Fibroblast of lung (primary cell): ENCODE measurements around the gene SEMA3E. TPM values are rescaled to one million over a fixed set of nuclear protein-coding genes. Genes with fewer than 3 reads are reported as not detected.

Experiments
- DNase-seq, 2 donors: peaks; one replicate each; pipeline versions ENCODE4 v3.0.0 to v3.0.0-alpha.2; 2010; ENCODE audit warnings: low read depth in 2 of 2
- H2AFZ ChIP-seq: 2 replicates; pipeline ENCODE4 v1.5.1; 2012; ENCODE audit warnings: low read length, control low read depth, inconsistent platforms
- H3K27ac ChIP-seq: 2 replicates; pipeline ENCODE4 v1.5.1; 2011; ENCODE audit warnings: low read length, control low read depth; ENCODE audit not compliant: insufficient read depth
- H3K27me3 ChIP-seq: 2 replicates; pipeline ENCODE4 v1.5.1; 2011; ENCODE audit warnings: mild to moderate bottlenecking, low read length; ENCODE audit not compliant: control insufficient read depth, insufficient read depth
- H3K36me3 ChIP-seq: 2 replicates; pipeline ENCODE4 v1.5.1; 2011; ENCODE audit warnings: low read length; ENCODE audit not compliant: control insufficient read depth, insufficient read depth
- H3K4me1 ChIP-seq: 2 replicates; pipeline ENCODE4 v1.5.1; 2011; ENCODE audit warnings: low read length; ENCODE audit not compliant: control insufficient read depth, insufficient read depth; ENCODE audit errors: extremely low read depth
- H3K4me2 ChIP-seq: 2 replicates; pipeline ENCODE4 v1.5.1; 2011; ENCODE audit warnings: low read length, control low read depth; ENCODE audit not compliant: insufficient read depth; ENCODE audit errors: extremely low read depth
- H3K4me3 ChIP-seq, 4 experiments: fragments of 200-600 bp in 1 of 4; sonication (generic) in 1 of 4; replicated peaks in 1 of 4; 2 replicates each; pipeline ENCODE4 v1.5.1; 2011 to 2016; ENCODE audit warnings: low read length in 4 of 4, low read depth in 3 of 4, mild to moderate bottlenecking in 3 of 4, control low read depth in 2 of 4, inconsistent platforms in 1 of 4, mixed read lengths in 1 of 4; ENCODE audit not compliant: insufficient read depth in 1 of 4; ENCODE audit errors: control extremely low read depth in 1 of 4
- H3K79me2 ChIP-seq: 2 replicates; pipeline ENCODE4 v1.5.1; 2012; ENCODE audit warnings: mild to moderate bottlenecking, low read length, inconsistent platforms; ENCODE audit not compliant: control insufficient read depth, insufficient read depth
- H3K9ac ChIP-seq: 2 replicates; pipeline ENCODE4 v1.5.1; 2011; ENCODE audit warnings: mild to moderate bottlenecking, low read length, control low read depth; ENCODE audit not compliant: insufficient read depth
- H3K9me3 ChIP-seq: 2 replicates; pipeline ENCODE4 v1.5.1; 2012; ENCODE audit warnings: low read depth, low read length; ENCODE audit not compliant: control insufficient read depth, insufficient read depth
- H4K20me1 ChIP-seq: 2 replicates; pipeline ENCODE4 v1.5.1; 2011; ENCODE audit warnings: low read length; ENCODE audit not compliant: control insufficient read depth, insufficient read depth; ENCODE audit errors: extremely low read depth
- EZH2 ChIP-seq: IDR thresholded peaks from 2 replicates; pipeline ENCODE4 v1.5.1; 2012; ENCODE audit warnings: low read length, control low read depth, mild to moderate bottlenecking; ENCODE audit errors: missing control alignments
- polyA plus RNA-seq, 2 donors: library from polyadenylated mRNA; depleted of rRNA in 1 of 2; stranded (reverse) in 1 of 2; unstranded in 1 of 2; fragments of >200 nt; gene quantifications; 2 replicates each; pipeline ENCODE4 v1.2.1, GENCODE V29; 2011 to 2012; ENCODE audit warnings: missing spikeins in 1 of 2
- total RNA-seq: library from RNA; depleted of rRNA; stranded (reverse); fragments of >200 nt; gene quantifications from 2 replicates; pipeline ENCODE4 v1.2.1, GENCODE V29; 2014
- TF ChIP-seq, protein P1 (sequence below), 2 donors: IDR thresholded peaks in 1 of 2; conservative IDR thresholded peaks in 1 of 2; 1 replicate in 1 of 2; 2 replicates in 1 of 2; pipeline ENCODE4 v1.5.1; 2011 to 2012; ENCODE audit warnings: low read length in 2 of 2, control low read depth in 1 of 2, inconsistent platforms in 1 of 2, low read depth in 1 of 2, mild to moderate bottlenecking in 1 of 2

The SEMA3E gene
- total and polyA plus RNA-seq, 2 donors (not counting 1 experiment from before 2014, with no cell fraction given): 1.1 to 2.0 TPM

GRCh38 chr7:83548250-83548649, 100.7 kb downstream of the SEMA3E start:
- H3K36me3 ChIP-seq: no peaks in the 10 kb centered on the region
- no peak overlapping the region for H3K4me3 ChIP-seq
- H4K20me1 ChIP-seq: no peaks in the 10 kb centered on the region
- no peaks in the 10 kb centered on the region for H3K4me1 ChIP-seq
- no peaks in the 10 kb centered on the region for H3K79me2 ChIP-seq
- no peak overlapping the region for H3K27ac ChIP-seq
- TF ChIP-seq EZH2: no peak
- TF ChIP-seq, protein P1, sequence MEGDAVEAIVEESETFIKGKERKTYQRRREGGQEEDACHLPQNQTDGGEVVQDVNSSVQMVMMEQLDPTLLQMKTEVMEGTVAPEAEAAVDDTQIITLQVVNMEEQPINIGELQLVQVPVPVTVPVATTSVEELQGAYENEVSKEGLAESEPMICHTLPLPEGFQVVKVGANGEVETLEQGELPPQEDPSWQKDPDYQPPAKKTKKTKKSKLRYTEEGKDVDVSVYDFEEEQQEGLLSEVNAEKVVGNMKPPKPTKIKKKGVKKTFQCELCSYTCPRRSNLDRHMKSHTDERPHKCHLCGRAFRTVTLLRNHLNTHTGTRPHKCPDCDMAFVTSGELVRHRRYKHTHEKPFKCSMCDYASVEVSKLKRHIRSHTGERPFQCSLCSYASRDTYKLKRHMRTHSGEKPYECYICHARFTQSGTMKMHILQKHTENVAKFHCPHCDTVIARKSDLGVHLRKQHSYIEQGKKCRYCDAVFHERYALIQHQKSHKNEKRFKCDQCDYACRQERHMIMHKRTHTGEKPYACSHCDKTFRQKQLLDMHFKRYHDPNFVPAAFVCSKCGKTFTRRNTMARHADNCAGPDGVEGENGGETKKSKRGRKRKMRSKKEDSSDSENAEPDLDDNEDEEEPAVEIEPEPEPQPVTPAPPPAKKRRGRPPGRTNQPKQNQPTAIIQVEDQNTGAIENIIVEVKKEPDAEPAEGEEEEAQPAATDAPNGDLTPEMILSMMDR (conservative IDR thresholded peaks at IDR 0.05 in 1 of 2, IDR thresholded peaks at IDR 0.05 in 1 of 2; ENCODE audit: low read depth in 1 of 2, low read length in 2 of 2): no peak
- H3K27me3 ChIP-seq: no peaks in the 10 kb centered on the region
- H3K4me2 ChIP-seq: no peak overlapping the region
- H3K9me3 ChIP-seq: no peaks in the 10 kb centered on the region
- H2AFZ ChIP-seq: no peak overlapping the region
- no peak for DNase-seq
- no peak overlapping the region for H3K9ac ChIP-seq

- Histone ChIP-seq H3K9me3 (no peaks in the 10 kb centered on the region), H3K4me1 (no peaks in the 10 kb centered on the region), H3K4me2 (no peak overlapping the region), H3K79me2 (no peaks in the 10 kb centered on the region), H3K36me3 (no peaks in the 10 kb centered on the region), H3K27me3 (no peaks in the 10 kb centered on the region), H2AFZ (no peak overlapping the region), H3K9ac (no peak overlapping the region), H4K20me1 (no peaks in the 10 kb centered on the region), H3K27ac (no peak overlapping the region), H3K4me3 (no peak overlapping the region)
- peak; percentile 46 to 99 for DNase-seq
- TF ChIP-seq, protein P1 (conservative IDR thresholded peaks at IDR 0.05 in 1 of 2, IDR thresholded peaks at IDR 0.05 in 1 of 2; ENCODE audit: low read depth in 1 of 2, low read length in 2 of 2): no peak
- no peak for TF ChIP-seq EZH2
These were observed 101.4 kb downstream of the SEMA3E start for GRCh38 chr7:83547526-83547925.

GRCh38 chr7:83546586-83546985, 102.4 kb downstream of the SEMA3E start:
- H3K27ac ChIP-seq: no peak overlapping the region
- no peaks in the 10 kb centered on the region for H3K36me3 ChIP-seq
- DNase-seq: peak; percentile 36 to 78
- H4K20me1 ChIP-seq: no peaks in the 10 kb centered on the region
- TF ChIP-seq EZH2: no peak
- TF ChIP-seq, protein P1 (conservative IDR thresholded peaks at IDR 0.05 in 1 of 2, IDR thresholded peaks at IDR 0.05 in 1 of 2; ENCODE audit: low read depth in 1 of 2, low read length in 2 of 2): no peak
- no peaks in the 10 kb centered on the region for H3K9me3 ChIP-seq
- H3K79me2 ChIP-seq: no peaks in the 10 kb centered on the region
- H3K4me1 ChIP-seq: no peaks in the 10 kb centered on the region
- no peak overlapping the region for H3K4me3 ChIP-seq
- H3K4me2 ChIP-seq: no peak overlapping the region
- H3K9ac ChIP-seq: no peak overlapping the region
- H3K27me3 ChIP-seq: no peaks in the 10 kb centered on the region
- no peak overlapping the region for H2AFZ ChIP-seq
